HUES48 (cell line): ENCODE results near the gene TBX18.

Experiments
- H3K27ac ChIP-seq: one replicate; pipeline ENCODE4 v1.7.0; 2013; ENCODE audit warnings: low read depth, low read length, inconsistent platforms
- H3K27me3 ChIP-seq: 2 replicates; pipeline ENCODE4 v1.6.1; 2013; ENCODE audit warnings: mild to moderate bottlenecking, low read length; ENCODE audit not compliant: control insufficient read depth, insufficient read depth
- H3K36me3 ChIP-seq: 2 replicates; pipeline ENCODE4 v1.6.1; 2013; ENCODE audit warnings: low read length; ENCODE audit not compliant: control insufficient read depth, insufficient read depth
- H3K4me1 ChIP-seq: 2 replicates; pipeline ENCODE4 v1.6.1; 2013; ENCODE audit warnings: mild to moderate bottlenecking, low read length; ENCODE audit not compliant: control insufficient read depth, insufficient read depth
- H3K4me3 ChIP-seq: 2 replicates; pipeline ENCODE4 v1.5.1; 2013; ENCODE audit warnings: mild to moderate bottlenecking, low read depth, low read length
- H3K9ac ChIP-seq: 2 replicates; pipeline ENCODE4 v1.6.1; 2013; ENCODE audit warnings: mild to moderate bottlenecking, low read depth, low read length, moderate library complexity
- H3K9me3 ChIP-seq: 2 replicates; pipeline ENCODE4 v1.6.1; 2013; ENCODE audit warnings: low read length; ENCODE audit not compliant: control insufficient read depth, insufficient read depth

Gene TBX18

GRCh38 chr6:84773133-84773430 is 8.7 kb upstream of the TBX18 start:
- Histone ChIP-seq H3K4me3 (peak overlapping the region; percentile 65), H3K9ac (no peak overlapping the region), H3K27me3 (peaks cover 100% of the 10 kb centered on the region), H3K4me1 (peaks cover 8% of the 10 kb centered on the region), H3K27ac (no peak overlapping the region), H3K9me3 (no peaks in the 10 kb centered on the region), H3K36me3 (no peaks in the 10 kb centered on the region)

GRCh38 chr6:84772428-84773132 is 8.2 kb upstream of the TBX18 start:
- H3K27me3 ChIP-seq: peaks cover 100% of the 10 kb centered on the region
- peaks cover 10% of the 10 kb centered on the region for H3K4me1 ChIP-seq
- H3K9ac ChIP-seq: no peak overlapping the region
- H3K27ac ChIP-seq: no peak overlapping the region
- no peaks in the 10 kb centered on the region for H3K9me3 ChIP-seq
- no peaks in the 10 kb centered on the region for H3K36me3 ChIP-seq
- peak overlapping the region; percentile 65; the same call in 1 of the 2 replicates for H3K4me3 ChIP-seq

GRCh38 chr6:84771756-84772356 is 7.5 kb upstream of the TBX18 start:
- H3K4me3 ChIP-seq: no peak overlapping the region
- H3K27ac ChIP-seq: no peak overlapping the region
- H3K9me3 ChIP-seq: no peaks in the 10 kb centered on the region
- no peak overlapping the region for H3K9ac ChIP-seq
- no peaks in the 10 kb centered on the region for H3K36me3 ChIP-seq
- H3K27me3 ChIP-seq: peaks cover 100% of the 10 kb centered on the region
- peaks cover 12% of the 10 kb centered on the region for H3K4me1 ChIP-seq

GRCh38 chr6:84771125-84771755 is 6.8 kb upstream of the TBX18 start:
- H3K4me1 ChIP-seq: peaks cover 12% of the 10 kb centered on the region
- H3K4me3 ChIP-seq: no peak overlapping the region

GRCh38 chr6:84770521-84770920 is 6.1 kb upstream of the TBX18 start:
- H3K9me3 ChIP-seq: no peaks in the 10 kb centered on the region
- H3K9ac ChIP-seq: no peak overlapping the region
- H3K36me3 ChIP-seq: no peaks in the 10 kb centered on the region
- no peak overlapping the region for H3K27ac ChIP-seq
- peaks cover 12% of the 10 kb centered on the region for H3K4me1 ChIP-seq
- peaks cover 100% of the 10 kb centered on the region for H3K27me3 ChIP-seq
- no peak overlapping the region for H3K4me3 ChIP-seq

More at GRCh38 chr6:84771125-84771755, 6.8 kb upstream of the TBX18 start:
- Histone ChIP-seq H3K9ac (no peak overlapping the region), H3K36me3 (no peaks in the 10 kb centered on the region), H3K9me3 (no peaks in the 10 kb centered on the region), H3K27ac (no peak overlapping the region), H3K27me3 (peaks cover 100% of the 10 kb centered on the region)

GRCh38 chr6:84769306-84769705 is 4.9 kb upstream of the TBX18 start:
- no peak overlapping the region for H3K27ac ChIP-seq
- no peak overlapping the region for H3K9ac ChIP-seq
- peaks cover 99% of the 10 kb centered on the region for H3K27me3 ChIP-seq
- H3K36me3 ChIP-seq: no peaks in the 10 kb centered on the region
- no peaks in the 10 kb centered on the region for H3K9me3 ChIP-seq
- no peak overlapping the region for H3K4me3 ChIP-seq
- peaks cover 17% of the 10 kb centered on the region for H3K4me1 ChIP-seq

GRCh38 chr6:84768442-84769174 is 4.2 kb upstream of the TBX18 start:
- H3K36me3 ChIP-seq: no peaks in the 10 kb centered on the region
- no peak overlapping the region for H3K9ac ChIP-seq
- peak overlapping the region; percentile 46 for H3K4me3 ChIP-seq
- no peaks in the 10 kb centered on the region for H3K9me3 ChIP-seq
- no peak overlapping the region for H3K27ac ChIP-seq
- peaks cover 17% of the 10 kb centered on the region for H3K4me1 ChIP-seq
- peaks cover 99% of the 10 kb centered on the region for H3K27me3 ChIP-seq

GRCh38 chr6:84767526-84768201 is 3.3 kb upstream of the TBX18 start:
- Histone ChIP-seq H3K27ac (no peak overlapping the region), H3K9ac (no peak overlapping the region), H3K4me3 (peak overlapping the region; percentile 35; the same call in 1 of the 2 replicates), H3K36me3 (no peaks in the 10 kb centered on the region), H3K9me3 (no peaks in the 10 kb centered on the region), H3K4me1 (peaks cover 17% of the 10 kb centered on the region), H3K27me3 (peaks cover 99% of the 10 kb centered on the region)

GRCh38 chr6:84766799-84767525 is 2.6 kb upstream of the TBX18 start:
- Histone ChIP-seq H3K9me3 (no peaks in the 10 kb centered on the region), H3K4me3 (peak overlapping the region; percentile 42), H3K9ac (no peak overlapping the region), H3K4me1 (peaks cover 21% of the 10 kb centered on the region), H3K27ac (no peak overlapping the region), H3K36me3 (no peaks in the 10 kb centered on the region), H3K27me3 (peaks cover 99% of the 10 kb centered on the region)

- Histone ChIP-seq H3K9ac (no peak overlapping the region), H3K36me3 (no peaks in the 10 kb centered on the region), H3K27ac (no peak overlapping the region), H3K4me3 (peak overlapping the region; percentile 42), H3K27me3 (peaks cover 99% of the 10 kb centered on the region), H3K9me3 (no peaks in the 10 kb centered on the region), H3K4me1 (peaks cover 22% of the 10 kb centered on the region)
Measured at GRCh38 chr6:84766118-84766798, 1.9 kb upstream of the TBX18 start.
